Measurements from ENCODE around the gene SAMD4A. TPM values are rescaled to one million over a fixed set of nuclear protein-coding genes. Genes with fewer than 3 reads are reported as not detected.

SAMD4A gene
- total RNA-seq, 1 donor from 2014 or later = 92.2 TPM

GRCh38 chr14:54652188-54652587 is 85.3 kb downstream of the SAMD4A start:
- DNase-seq (ENCODE audit: extremely low read depth, low read depth, low spot score) = peak; percentile 96

DNA sequence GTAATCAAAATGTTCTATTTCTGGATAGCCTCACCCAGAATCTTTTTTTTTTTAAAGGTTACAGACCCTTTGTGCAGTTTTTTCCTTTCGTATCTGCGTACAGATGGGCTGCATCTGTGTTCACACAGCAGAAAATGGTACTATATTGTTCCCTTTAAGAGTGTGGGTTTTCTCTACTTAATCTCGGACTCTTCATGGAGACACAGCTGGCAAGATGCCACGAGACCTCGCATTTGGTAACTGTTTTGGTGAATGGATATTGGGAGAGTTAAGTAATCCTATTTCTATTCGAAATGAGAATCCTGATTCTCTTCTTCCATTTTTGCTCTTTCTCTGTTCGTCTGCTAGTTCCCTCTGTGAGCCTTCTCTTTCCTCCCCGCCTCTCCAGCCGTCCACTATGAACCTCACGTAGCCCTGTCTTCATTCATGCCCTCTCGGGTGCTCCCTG is 85.7 kb downstream of the SAMD4A start:
- no peak for DNase-seq (ENCODE audit: extremely low read depth, low read depth, low spot score)

DNA sequence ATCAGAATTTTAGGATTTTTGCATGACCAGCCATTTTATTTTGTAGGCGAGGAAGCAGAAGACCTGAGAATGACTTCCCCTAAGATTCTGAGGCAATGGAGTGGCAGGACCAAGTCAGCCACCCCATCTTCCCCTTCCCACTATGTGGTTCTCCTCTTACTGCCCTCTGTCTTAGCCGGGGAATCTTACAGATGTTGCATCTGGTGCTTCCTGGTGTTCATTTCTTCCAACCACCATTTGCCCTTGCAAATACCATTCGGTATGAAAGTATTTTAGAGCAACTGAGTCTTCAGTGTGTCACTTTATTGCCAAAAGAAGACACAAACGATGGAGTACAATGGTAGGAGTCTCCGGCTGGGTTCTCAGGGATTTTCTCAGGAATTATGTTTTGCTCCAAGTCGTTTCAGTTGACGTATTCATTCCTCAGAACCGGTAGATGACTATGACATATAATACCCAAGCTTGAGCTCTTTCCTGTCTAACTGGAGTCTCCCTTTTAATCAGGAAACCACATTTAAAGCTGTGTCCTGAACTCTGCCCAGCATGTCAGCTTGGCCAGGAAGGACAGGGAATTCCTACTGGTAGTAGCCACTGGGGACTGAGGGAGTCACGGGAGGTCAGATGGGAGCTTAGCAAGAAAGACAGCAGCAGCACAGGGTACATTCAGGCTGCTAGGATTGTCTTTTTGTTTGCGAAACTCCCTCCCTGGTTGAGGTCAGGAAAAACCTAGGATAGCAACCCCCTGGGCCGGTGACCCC is 87.0 kb downstream of the SAMD4A start:
- DNase-seq (ENCODE audit: extremely low read depth, low read depth, low spot score) = peak; percentile 99

- no peak for DNase-seq (ENCODE audit: extremely low read depth, low read depth, low spot score)
These were observed 87.7 kb downstream of the SAMD4A start for GRCh38 chr14:54654605-54655004.

DNA sequence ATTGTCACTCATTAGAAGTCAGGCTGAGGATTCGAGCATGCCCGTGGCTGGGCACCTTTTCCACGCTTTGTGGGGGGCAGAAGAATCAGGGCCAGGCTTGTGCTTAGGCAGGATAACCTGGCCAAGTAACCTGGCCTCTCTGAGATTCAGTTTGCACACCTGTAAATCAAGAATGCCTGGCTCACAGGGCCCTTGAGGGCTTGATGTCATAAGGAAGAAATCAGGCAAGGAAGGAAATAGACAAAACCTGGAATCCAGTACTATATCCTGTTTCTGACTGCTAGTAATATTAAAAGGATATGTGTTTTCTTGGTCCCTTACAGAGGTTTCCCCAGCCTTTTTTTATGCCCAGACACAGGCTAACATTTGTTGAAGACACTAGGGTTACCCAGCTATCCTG is 91.9 kb downstream of the SAMD4A start:
- no peak for DNase-seq (ENCODE audit: extremely low read depth, low read depth, low spot score)

DNA sequence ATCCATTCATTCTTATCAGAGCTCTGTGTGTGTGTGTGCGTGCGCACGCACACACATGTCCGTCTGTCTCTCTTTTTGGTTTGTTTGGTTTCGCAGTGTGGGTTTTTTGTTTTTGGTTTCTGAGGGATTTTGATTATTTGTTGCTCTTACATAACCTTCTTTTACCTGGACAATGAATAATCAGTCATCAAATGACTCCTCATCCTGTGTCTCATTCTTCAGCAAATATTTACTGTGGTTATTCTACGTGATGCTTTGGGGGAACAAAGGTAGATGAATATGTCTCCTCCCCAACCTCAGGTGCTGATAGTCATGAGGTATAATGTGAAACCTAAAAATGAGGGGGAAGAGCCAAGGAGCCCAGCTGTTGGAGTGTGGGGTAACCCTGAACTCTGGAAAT is 92.4 kb downstream of the SAMD4A start:
- DNase-seq (ENCODE audit: extremely low read depth, low read depth, low spot score) = no peak

DNA sequence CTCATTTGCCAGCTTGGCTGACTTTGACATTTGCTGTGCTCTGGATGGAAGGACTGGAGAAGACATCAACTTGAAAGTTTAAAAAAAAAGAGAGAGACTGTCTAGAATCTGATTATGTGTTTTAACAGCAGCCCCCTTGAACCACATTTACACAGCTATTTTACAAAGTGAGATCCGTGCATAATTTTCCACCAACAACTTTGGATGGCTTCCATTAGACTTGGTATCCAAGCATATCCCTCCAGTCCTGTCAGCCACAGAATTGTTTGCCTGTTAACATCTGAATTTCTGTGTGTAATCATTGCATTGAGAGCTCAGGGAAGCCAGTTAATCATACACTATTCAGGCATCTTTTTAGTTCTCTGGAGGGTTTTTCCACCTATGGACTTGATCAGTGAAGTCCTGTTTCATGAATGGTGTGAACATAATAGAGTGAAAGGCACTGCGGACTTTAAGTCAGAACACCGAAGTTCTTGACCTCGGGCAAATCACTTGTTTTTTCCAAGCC is 93.7 kb downstream of the SAMD4A start:
- DNase-seq (ENCODE audit: extremely low read depth, low read depth, low spot score) = no peak

GRCh38 chr14:54662491-54663133 is 95.7 kb downstream of the SAMD4A start:
- DNase-seq (ENCODE audit: extremely low read depth, low read depth, low spot score) = no peak

DNA sequence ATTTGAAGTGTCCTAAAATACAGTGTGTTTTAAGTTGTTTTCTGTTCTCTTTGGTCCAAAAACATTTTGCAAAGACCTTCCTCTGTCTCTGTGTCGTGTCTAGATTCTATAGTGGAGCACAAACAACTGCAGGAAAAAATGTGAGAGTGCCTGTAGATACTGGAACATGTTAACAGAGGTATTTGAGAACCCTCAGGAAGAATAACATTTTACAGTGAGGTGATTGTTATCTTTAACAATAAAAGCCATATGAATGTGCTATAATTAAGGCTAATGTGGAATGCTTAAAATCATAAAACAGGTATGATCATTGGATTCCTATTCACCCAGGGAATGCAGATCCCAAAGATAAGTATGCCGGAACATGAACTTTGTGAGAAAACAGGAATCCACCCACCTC is 98.0 kb downstream of the SAMD4A start:
- DNase-seq (ENCODE audit: extremely low read depth, low read depth, low spot score) = no peak

GRCh38 chr14:54665946-54666345 is 99.0 kb downstream of the SAMD4A start:
- no peak for DNase-seq (ENCODE audit: extremely low read depth, low read depth, low spot score)

DNA sequence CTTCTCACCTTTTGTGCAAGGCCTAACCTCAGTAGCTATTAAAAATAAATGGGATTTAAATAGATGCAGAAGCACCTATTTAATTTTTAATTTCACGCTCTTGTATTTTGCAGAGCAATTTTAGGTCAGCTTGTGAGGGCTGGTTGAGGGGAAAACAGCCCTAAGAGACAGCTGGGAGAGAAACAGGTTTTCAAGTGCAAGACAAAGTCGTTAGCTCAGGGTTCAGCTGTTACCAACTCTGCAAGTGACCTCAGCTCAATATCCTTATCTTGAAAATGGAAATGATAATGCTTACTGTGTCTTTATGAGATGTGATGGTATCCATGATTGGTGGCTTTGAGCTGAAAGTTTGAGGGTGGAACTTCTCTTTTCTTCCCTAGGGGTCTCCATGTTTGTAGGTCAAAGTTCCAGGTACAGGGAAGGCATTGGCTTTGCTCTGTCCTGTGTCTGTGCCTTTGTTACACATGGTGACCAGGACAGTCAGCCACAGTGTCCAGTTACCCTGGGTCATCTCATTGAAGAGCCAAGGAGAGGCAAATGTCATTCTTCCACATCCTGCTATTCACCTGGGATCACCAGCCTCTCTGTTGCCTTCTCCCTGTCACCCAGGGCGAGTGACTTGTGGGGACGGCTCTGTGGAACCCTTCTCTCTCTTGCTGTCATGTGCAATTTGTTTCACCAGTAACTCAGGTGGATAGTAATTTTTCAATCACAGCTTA is 100.3 kb downstream of the SAMD4A start:
- DNase-seq (ENCODE audit: extremely low read depth, low read depth, low spot score) = no peak

- no peak for DNase-seq (ENCODE audit: extremely low read depth, low read depth, low spot score)
These were observed 100.8 kb downstream of the SAMD4A start for GRCh38 chr14:54667764-54668163.

DNA sequence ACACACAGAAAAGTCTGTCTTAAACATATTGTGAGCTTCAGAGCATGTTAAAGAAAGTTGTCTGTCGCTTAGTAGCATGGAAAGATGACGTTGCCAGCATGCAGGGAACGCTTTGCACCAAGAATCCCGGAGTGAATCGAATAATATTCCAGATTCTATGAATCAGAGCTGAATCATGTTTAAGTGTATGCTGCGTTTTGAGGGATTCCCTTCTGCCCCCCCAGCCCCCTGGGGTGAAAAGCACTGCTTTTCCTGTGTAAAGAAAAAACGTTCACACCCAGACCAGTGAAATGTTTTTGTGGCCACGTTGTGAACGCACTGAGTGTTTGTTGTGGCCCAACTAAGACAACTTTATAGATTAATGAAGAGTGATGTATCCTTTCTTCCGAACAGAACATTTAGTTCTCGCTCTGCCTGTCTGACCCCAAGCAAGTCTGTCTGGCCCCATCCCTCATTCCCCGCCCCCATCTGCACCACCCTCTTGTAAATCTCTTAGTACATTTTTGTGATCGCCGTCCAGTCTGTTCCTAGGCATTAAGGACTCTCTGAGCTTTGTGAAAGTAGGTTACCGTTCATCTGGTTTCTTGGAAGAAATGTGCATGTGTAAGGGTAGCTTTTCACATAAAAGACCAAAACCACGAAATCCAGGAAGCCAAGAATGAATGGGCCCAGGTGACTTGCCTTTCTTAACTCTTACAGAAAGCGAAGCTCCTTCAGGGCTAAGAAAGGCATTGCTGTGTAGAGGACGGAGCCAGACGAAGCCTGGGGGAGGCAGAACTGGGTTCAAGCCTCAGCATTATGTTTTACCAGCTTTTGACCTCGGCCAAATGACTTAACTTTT is 103.0 kb downstream of the SAMD4A start:
- DNase-seq (ENCODE audit: extremely low read depth, low read depth, low spot score) = no peak

DNA sequence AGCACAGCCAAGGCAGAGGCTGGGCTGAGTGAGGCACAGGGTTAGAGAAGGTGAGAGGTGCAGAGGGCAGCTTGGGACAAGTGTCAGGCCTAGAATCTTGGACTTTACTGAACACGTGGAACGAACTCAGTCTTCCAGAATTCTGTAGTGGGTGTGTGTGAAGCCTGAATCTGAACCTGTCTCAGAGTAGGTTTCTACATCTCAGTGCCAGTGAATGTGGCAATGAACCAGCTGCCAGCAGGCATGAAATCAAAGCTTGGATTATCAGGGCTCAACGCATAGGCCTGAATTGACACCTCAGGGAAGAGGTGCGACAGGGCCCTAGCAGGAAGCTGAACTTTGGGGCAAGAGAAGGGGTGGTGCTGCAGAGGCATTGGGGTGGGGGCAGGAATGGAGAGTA is 104.6 kb downstream of the SAMD4A start:
- no peak for DNase-seq (ENCODE audit: extremely low read depth, low read depth, low spot score)

DNA sequence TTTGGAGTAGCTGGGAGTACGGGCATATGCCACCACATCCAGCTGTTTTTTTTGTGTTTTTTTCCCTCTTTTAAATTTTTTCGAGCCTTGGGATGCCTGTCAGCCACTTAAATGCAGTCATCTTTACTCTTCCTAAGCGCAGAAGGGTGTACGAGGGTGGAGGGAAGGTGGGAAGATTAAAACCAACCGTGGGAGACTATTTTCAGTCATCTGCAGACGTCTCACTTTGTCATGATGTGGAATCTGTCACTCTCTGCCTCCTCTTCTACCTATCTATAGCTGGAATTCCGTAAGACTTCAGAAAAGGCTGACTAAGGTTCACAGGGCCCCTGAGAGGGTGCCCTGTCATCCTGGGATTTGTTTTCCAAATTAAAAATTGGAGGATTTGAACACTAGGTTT is 105.3 kb downstream of the SAMD4A start:
- DNase-seq (ENCODE audit: extremely low read depth, low read depth, low spot score) = no peak

DNA sequence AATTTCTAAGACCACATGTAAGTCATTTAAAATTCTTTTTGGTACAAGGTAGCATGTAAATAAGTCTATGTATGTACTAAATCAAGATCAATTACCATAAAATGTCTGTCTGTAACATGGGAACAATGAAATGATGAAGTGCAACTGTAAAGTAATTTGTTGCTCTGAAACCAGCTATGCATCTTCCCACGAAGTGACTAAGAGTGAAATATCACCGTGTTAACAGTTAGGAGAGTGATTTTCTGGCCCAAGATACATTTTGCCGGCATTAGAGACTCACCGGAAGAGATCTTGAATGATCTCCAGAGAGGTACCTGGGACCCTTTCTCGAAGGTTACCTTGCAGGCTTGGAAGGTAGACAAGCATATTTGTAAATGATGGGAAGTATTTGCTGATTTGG is 105.8 kb downstream of the SAMD4A start:
- no peak for DNase-seq (ENCODE audit: extremely low read depth, low read depth, low spot score)

GRCh38 chr14:54673193-54674045 is 106.5 kb downstream of the SAMD4A start:
- no peak for DNase-seq (ENCODE audit: extremely low read depth, low read depth, low spot score)

- DNase-seq (ENCODE audit: extremely low read depth, low read depth, low spot score) = no peak
These were observed 107.3 kb downstream of the SAMD4A start for GRCh38 chr14:54674046-54674741.

Data from glomerular endothelial cell (primary cell).